Osteoblast (primary cell): ENCODE data around the gene CDH8. TPM values are rescaled to one million over a fixed set of nuclear protein-coding genes. Genes with fewer than 3 reads are reported as not detected.

Experiments
- DNase-seq: peaks from one replicate; pipeline ENCODE4 v3.0.0; 2011; ENCODE audit warnings: low spot score, mixed read lengths; ENCODE audit not compliant: insufficient read length; ENCODE audit errors: missing footprints
- H2AFZ ChIP-seq: 2 replicates; pipeline ENCODE4 v1.6.0; 2011; ENCODE audit warnings: mild to moderate bottlenecking, low read length
- H3K27ac ChIP-seq: 2 replicates; pipeline ENCODE4 v1.5.1; 2011; ENCODE audit warnings: mild to moderate bottlenecking, low read depth, low read length, moderate library complexity
- H3K27me3 ChIP-seq: 2 replicates; pipeline ENCODE4 v1.6.0; 2012; ENCODE audit warnings: mild to moderate bottlenecking, control low read depth, inconsistent platforms, low read length, moderate library complexity; ENCODE audit not compliant: insufficient read depth
- H3K36me3 ChIP-seq: 2 replicates; pipeline ENCODE4 v1.5.1; 2011; ENCODE audit warnings: mild to moderate bottlenecking, low read length, control low read depth, moderate library complexity; ENCODE audit not compliant: insufficient read depth
- H3K4me1 ChIP-seq: 2 replicates; pipeline ENCODE4 v1.5.1; 2011; ENCODE audit warnings: mild to moderate bottlenecking, low read length, control low read depth, moderate library complexity; ENCODE audit not compliant: insufficient read depth
- H3K4me2 ChIP-seq: 2 replicates; pipeline ENCODE4 v1.6.0; 2011; ENCODE audit warnings: mild to moderate bottlenecking, low read length; ENCODE audit not compliant: insufficient read depth
- H3K4me3 ChIP-seq: fragments of 200-600 bp; sonication (generic); 3 replicates; pipeline ENCODE4 v1.5.1; 2012; ENCODE audit warnings: mild to moderate bottlenecking, low read length, inconsistent platforms; ENCODE audit not compliant: insufficient read depth
- H3K79me2 ChIP-seq: 2 replicates; pipeline ENCODE4 v1.6.0; 2012; ENCODE audit warnings: mild to moderate bottlenecking, low read length, control low read depth, inconsistent platforms; ENCODE audit not compliant: insufficient read depth
- H3K9me3 ChIP-seq: 2 replicates; pipeline ENCODE4 v1.5.1; 2011; ENCODE audit warnings: low read depth, low read length, control low read depth
- H4K20me1 ChIP-seq: 2 replicates; pipeline ENCODE4 v1.6.0; 2012; ENCODE audit warnings: mild to moderate bottlenecking, low read length, control low read depth; ENCODE audit not compliant: insufficient read depth
- CTCF ChIP-seq: IDR thresholded peaks from 2 replicates; pipeline ENCODE4 v1.5.1; 2011; ENCODE audit warnings: mild to moderate bottlenecking, low read depth, low read length, moderate library complexity; ENCODE audit errors: extremely low read depth
- total RNA-seq: library from RNA; depleted of rRNA; stranded (reverse); fragments of >200 nt; gene quantifications from 2 replicates; pipeline ENCODE4 v1.2.3, GENCODE V29; 2012

CDH8 gene
- total RNA-seq, 1 donor: not detected

- H3K9me3 ChIP-seq: no peaks in the 10 kb centered on the region
- H3K4me2 ChIP-seq: no peak overlapping the region
- no peak overlapping the region for H2AFZ ChIP-seq
- no peaks in the 10 kb centered on the region for H4K20me1 ChIP-seq
- H3K27me3 ChIP-seq: no peaks in the 10 kb centered on the region
- H3K36me3 ChIP-seq: no peaks in the 10 kb centered on the region
- H3K27ac ChIP-seq: no peak overlapping the region
- DNase-seq: no peak
- no peaks in the 10 kb centered on the region for H3K79me2 ChIP-seq
- no peak overlapping the region for H3K4me3 ChIP-seq
- no peaks in the 10 kb centered on the region for H3K4me1 ChIP-seq
- no peak for TF ChIP-seq CTCF
Measured at GRCh38 chr16:62019851-62020250, 16.4 kb downstream of the CDH8 start.

GRCh38 chr16:62018301-62019060, 17.8 kb downstream of the CDH8 start:
- no peak for DNase-seq
- Histone ChIP-seq H3K9me3 (no peaks in the 10 kb centered on the region), H3K4me1 (no peaks in the 10 kb centered on the region), H3K27ac (no peak overlapping the region), H2AFZ (no peak overlapping the region), H3K4me2 (no peak overlapping the region), H3K4me3 (no peak overlapping the region), H3K36me3 (no peaks in the 10 kb centered on the region), H4K20me1 (no peaks in the 10 kb centered on the region), H3K79me2 (no peaks in the 10 kb centered on the region), H3K27me3 (no peaks in the 10 kb centered on the region)
- no peak for TF ChIP-seq CTCF

- Histone ChIP-seq H3K4me2 (no peak overlapping the region), H3K4me3 (no peak overlapping the region), H2AFZ (no peak overlapping the region), H3K36me3 (no peaks in the 10 kb centered on the region), H3K4me1 (no peaks in the 10 kb centered on the region), H3K79me2 (no peaks in the 10 kb centered on the region), H3K27ac (no peak overlapping the region), H3K27me3 (no peaks in the 10 kb centered on the region), H3K9me3 (no peaks in the 10 kb centered on the region), H4K20me1 (no peaks in the 10 kb centered on the region)
- TF ChIP-seq CTCF: no peak
- DNase-seq: no peak
Measured at GRCh38 chr16:62014319-62014923, 21.8 kb downstream of the CDH8 start.

- Histone ChIP-seq H3K27ac (no peak overlapping the region), H3K4me3 (no peak overlapping the region), H3K36me3 (no peaks in the 10 kb centered on the region), H3K79me2 (no peaks in the 10 kb centered on the region), H3K4me2 (no peak overlapping the region), H3K4me1 (no peaks in the 10 kb centered on the region), H2AFZ (no peak overlapping the region), H3K27me3 (no peaks in the 10 kb centered on the region), H4K20me1 (no peaks in the 10 kb centered on the region), H3K9me3 (peaks cover 2% of the 10 kb centered on the region)
- no peak for TF ChIP-seq CTCF
- no peak for DNase-seq
Measured at GRCh38 chr16:62010186-62010585, 26.1 kb downstream of the CDH8 start.
